ENCODE data around the gene MTFP1.

MTFP1 gene

DNA sequence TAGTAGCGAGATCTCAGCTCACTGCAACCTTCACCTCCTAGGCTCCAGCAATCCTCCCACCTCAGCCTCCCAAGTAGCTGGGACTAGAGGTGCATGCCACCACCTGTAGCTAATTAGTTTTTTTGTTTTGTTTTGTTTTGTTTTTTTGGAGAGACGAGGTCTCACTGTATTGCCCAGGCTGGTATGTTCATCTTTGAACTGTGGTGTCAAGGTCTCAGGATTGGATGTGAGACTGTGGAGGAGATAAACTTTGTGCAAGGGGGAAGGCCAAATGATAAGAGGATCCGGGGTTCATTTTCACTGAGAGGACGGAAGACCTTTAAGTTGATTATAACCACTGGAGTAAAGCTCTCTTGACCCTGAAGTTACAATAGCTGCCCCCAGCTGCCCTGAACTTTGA, 19.8 kb upstream of the MTFP1 start:
- H2AFZ ChIP-seq (ENCODE audit: low read length), result no peak overlapping the region
- H3K9me2 ChIP-seq (replicated peaks; ENCODE audit: insufficient read depth, low read length), result no peaks in the 10 kb centered on the region
- no peaks in the 10 kb centered on the region for H3K36me3 ChIP-seq (replicated peaks; ENCODE audit: insufficient read depth, low read length)
- no peak overlapping the region for H3K4me3 ChIP-seq (ENCODE audit: low read length)
- no peak for TF ChIP-seq EZH2phosphoT487 (IDR thresholded peaks at IDR 0.05; ENCODE audit: low read length)
- no peaks in the 10 kb centered on the region for H3K9me3 ChIP-seq (replicated peaks; ENCODE audit: insufficient read depth, low read length)
- H3K27me3 ChIP-seq (replicated peaks; ENCODE audit: insufficient read depth, low read length), result no peaks in the 10 kb centered on the region
- H3K4me2 ChIP-seq (ENCODE audit: low read depth, low read length), result no peak overlapping the region
- H4K20me1 ChIP-seq (ENCODE audit: insufficient read depth, low read length), result no peaks in the 10 kb centered on the region
- H3F3A ChIP-seq (ENCODE audit: insufficient read depth, low read length), result no peaks in the 10 kb centered on the region
- no peak overlapping the region for H3K27ac ChIP-seq (ENCODE audit: low read length)
- H3K79me2 ChIP-seq (ENCODE audit: low read length), result no peaks in the 10 kb centered on the region
- DNase-seq, result no peak
- H3K4me1 ChIP-seq (ENCODE audit: low read length), result no peaks in the 10 kb centered on the region
- H3K9ac ChIP-seq (ENCODE audit: low read length), result no peak overlapping the region

DNA sequence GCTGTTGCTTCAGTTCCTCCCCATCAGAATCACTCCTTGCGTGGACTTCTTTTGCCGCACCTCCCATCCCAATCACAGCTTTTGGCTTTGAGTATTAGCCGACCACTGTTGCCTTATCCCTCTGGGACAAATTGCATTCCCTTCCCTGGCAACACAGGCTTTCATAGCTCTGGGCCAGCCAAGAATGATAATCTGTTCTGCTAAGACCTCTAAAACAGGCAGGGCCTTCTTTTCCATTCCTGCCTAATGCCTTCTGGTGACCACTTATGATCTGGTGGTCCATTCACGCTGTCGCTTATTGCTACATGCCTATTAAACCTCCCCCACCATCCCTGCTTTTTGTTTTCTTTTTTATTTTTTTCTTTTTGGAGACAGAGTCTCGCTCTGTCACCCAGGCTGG, 19.2 kb upstream of the MTFP1 start:
- H3K27me3 ChIP-seq (replicated peaks; ENCODE audit: insufficient read depth, low read length), result no peaks in the 10 kb centered on the region
- no peaks in the 10 kb centered on the region for H3K4me1 ChIP-seq (ENCODE audit: low read length)
- H3K9me3 ChIP-seq (replicated peaks; ENCODE audit: insufficient read depth, low read length), result no peaks in the 10 kb centered on the region
- H3K9ac ChIP-seq (ENCODE audit: low read length), result no peak overlapping the region
- H4K20me1 ChIP-seq (ENCODE audit: insufficient read depth, low read length), result no peaks in the 10 kb centered on the region
- no peak for DNase-seq
- no peak overlapping the region for H3K4me2 ChIP-seq (ENCODE audit: low read depth, low read length)
- no peaks in the 10 kb centered on the region for H3K9me2 ChIP-seq (replicated peaks; ENCODE audit: insufficient read depth, low read length)
- no peaks in the 10 kb centered on the region for H3K79me2 ChIP-seq (ENCODE audit: low read length)
- TF ChIP-seq EZH2 (optimal IDR thresholded peaks at IDR 0.05; ENCODE audit: low read depth, low read length), result no peak
- TF ChIP-seq EZH2phosphoT487 (IDR thresholded peaks at IDR 0.05; ENCODE audit: low read length), result no peak
- TF ChIP-seq, protein P1, sequence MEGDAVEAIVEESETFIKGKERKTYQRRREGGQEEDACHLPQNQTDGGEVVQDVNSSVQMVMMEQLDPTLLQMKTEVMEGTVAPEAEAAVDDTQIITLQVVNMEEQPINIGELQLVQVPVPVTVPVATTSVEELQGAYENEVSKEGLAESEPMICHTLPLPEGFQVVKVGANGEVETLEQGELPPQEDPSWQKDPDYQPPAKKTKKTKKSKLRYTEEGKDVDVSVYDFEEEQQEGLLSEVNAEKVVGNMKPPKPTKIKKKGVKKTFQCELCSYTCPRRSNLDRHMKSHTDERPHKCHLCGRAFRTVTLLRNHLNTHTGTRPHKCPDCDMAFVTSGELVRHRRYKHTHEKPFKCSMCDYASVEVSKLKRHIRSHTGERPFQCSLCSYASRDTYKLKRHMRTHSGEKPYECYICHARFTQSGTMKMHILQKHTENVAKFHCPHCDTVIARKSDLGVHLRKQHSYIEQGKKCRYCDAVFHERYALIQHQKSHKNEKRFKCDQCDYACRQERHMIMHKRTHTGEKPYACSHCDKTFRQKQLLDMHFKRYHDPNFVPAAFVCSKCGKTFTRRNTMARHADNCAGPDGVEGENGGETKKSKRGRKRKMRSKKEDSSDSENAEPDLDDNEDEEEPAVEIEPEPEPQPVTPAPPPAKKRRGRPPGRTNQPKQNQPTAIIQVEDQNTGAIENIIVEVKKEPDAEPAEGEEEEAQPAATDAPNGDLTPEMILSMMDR (IDR thresholded peaks at IDR 0.05; ENCODE audit: low read length), result no peak
- no peaks in the 10 kb centered on the region for H3F3A ChIP-seq (ENCODE audit: insufficient read depth, low read length)
- H3K27ac ChIP-seq (ENCODE audit: low read length), result no peak overlapping the region
- H3K36me3 ChIP-seq (replicated peaks; ENCODE audit: insufficient read depth, low read length), result no peaks in the 10 kb centered on the region
- no peak overlapping the region for H3K4me3 ChIP-seq (ENCODE audit: low read length)
- H2AFZ ChIP-seq (ENCODE audit: low read length), result no peak overlapping the region

DNA sequence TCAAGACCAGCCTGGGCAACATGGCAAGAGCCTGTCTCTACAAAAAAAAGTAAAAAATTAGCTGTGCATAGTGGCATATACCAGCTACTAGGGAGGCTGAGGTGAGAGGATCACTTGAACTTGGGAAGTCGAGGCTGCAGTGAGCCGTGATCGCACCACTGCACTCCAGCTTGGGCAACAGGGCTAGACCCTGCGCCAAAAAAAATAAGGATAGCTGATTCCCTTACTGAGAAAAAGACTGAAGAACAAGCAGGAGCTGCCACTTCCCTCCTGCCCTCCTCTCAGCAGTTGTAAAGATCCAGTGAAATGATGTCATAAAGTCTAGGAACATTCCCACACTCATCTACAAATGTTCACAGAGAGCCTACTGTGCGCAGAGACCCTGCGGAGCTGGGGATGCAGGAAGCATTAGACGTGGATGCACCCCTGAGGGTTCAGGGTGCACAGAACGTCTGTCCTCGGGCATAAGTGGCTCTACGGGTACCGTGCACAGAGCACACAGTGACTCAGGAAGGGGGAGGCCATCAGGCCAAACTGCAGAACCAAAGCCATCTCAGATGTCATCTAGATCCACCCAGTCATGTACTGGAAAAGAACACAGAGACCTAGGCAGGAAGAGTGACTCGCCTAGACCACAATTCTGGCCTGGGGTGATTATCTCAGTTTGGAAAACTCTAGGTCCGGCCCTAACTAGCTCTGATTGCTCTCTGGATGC, 17.0 kb upstream of the MTFP1 start:
- no peak overlapping the region for H3K9ac ChIP-seq (ENCODE audit: low read length)
- no peak overlapping the region for H3K4me3 ChIP-seq (ENCODE audit: low read length)
- H4K20me1 ChIP-seq (ENCODE audit: insufficient read depth, low read length), result no peaks in the 10 kb centered on the region
- no peak overlapping the region for H3K4me2 ChIP-seq (ENCODE audit: low read depth, low read length)
- no peaks in the 10 kb centered on the region for H3K27me3 ChIP-seq (replicated peaks; ENCODE audit: insufficient read depth, low read length)
- H3K79me2 ChIP-seq (ENCODE audit: low read length), result no peaks in the 10 kb centered on the region
- no peak for DNase-seq
- no peak for TF ChIP-seq EZH2 (optimal IDR thresholded peaks at IDR 0.05; ENCODE audit: low read depth, low read length)
- TF ChIP-seq, protein P1 (IDR thresholded peaks at IDR 0.05; ENCODE audit: low read length), result no peak
- TF ChIP-seq EZH2phosphoT487 (IDR thresholded peaks at IDR 0.05; ENCODE audit: low read length), result no peak
- H3K36me3 ChIP-seq (replicated peaks; ENCODE audit: insufficient read depth, low read length), result no peaks in the 10 kb centered on the region
- no peaks in the 10 kb centered on the region for H3F3A ChIP-seq (ENCODE audit: insufficient read depth, low read length)
- no peak overlapping the region for H3K27ac ChIP-seq (ENCODE audit: low read length)
- no peaks in the 10 kb centered on the region for H3K9me2 ChIP-seq (replicated peaks; ENCODE audit: insufficient read depth, low read length)
- H3K4me1 ChIP-seq (ENCODE audit: low read length), result no peaks in the 10 kb centered on the region
- no peaks in the 10 kb centered on the region for H3K9me3 ChIP-seq (replicated peaks; ENCODE audit: insufficient read depth, low read length)
- no peak overlapping the region for H2AFZ ChIP-seq (ENCODE audit: low read length)

DNA sequence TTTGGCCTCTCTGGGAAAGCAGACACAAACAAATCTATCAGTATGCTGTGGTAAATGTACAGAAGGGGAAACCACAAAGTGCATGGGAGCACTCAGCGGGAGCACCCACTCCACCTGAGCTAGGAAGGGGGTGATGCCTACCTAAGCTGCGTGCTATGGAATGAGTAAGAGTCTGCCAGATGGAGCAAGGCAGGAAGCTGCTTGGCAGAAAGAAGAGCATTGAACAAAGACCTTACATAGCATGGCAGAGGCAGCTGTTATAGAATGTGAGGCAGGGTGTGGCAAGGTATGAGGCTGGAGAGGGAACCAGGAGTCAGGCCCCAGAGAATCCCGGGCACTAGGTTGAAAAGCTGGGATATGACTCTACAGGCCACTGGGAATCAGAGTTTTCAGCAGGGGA, 13.8 kb upstream of the MTFP1 start:
- no peak overlapping the region for H3K4me3 ChIP-seq (ENCODE audit: low read length)
- DNase-seq, result no peak
- H4K20me1 ChIP-seq (ENCODE audit: insufficient read depth, low read length), result no peaks in the 10 kb centered on the region
- TF ChIP-seq, protein P1 (IDR thresholded peaks at IDR 0.05; ENCODE audit: low read length), result no peak
- no peak for TF ChIP-seq EZH2 (optimal IDR thresholded peaks at IDR 0.05; ENCODE audit: low read depth, low read length)
- TF ChIP-seq EZH2phosphoT487 (IDR thresholded peaks at IDR 0.05; ENCODE audit: low read length), result no peak
- H3K36me3 ChIP-seq (replicated peaks; ENCODE audit: insufficient read depth, low read length), result no peaks in the 10 kb centered on the region
- no peaks in the 10 kb centered on the region for H3F3A ChIP-seq (ENCODE audit: insufficient read depth, low read length)
- no peaks in the 10 kb centered on the region for H3K4me1 ChIP-seq (ENCODE audit: low read length)
- H3K9me3 ChIP-seq (replicated peaks; ENCODE audit: insufficient read depth, low read length), result no peaks in the 10 kb centered on the region
- H2AFZ ChIP-seq (ENCODE audit: low read length), result no peak overlapping the region
- no peaks in the 10 kb centered on the region for H3K9me2 ChIP-seq (replicated peaks; ENCODE audit: insufficient read depth, low read length)
- H3K4me2 ChIP-seq (ENCODE audit: low read depth, low read length), result no peak overlapping the region
- H3K79me2 ChIP-seq (ENCODE audit: low read length), result no peaks in the 10 kb centered on the region
- no peak overlapping the region for H3K27ac ChIP-seq (ENCODE audit: low read length)
- no peaks in the 10 kb centered on the region for H3K27me3 ChIP-seq (replicated peaks; ENCODE audit: insufficient read depth, low read length)
- no peak overlapping the region for H3K9ac ChIP-seq (ENCODE audit: low read length)

Data from MM.1S (cell line).